HG02623 (cell line): ENCODE measurements around the gene PDE1A.

ENCODE experiments used
- ATAC-seq: cut with Tn5 transposase; IDR thresholded peaks from one replicate; pipeline ENCODE4 v1.9.1; 2021; ENCODE audit warnings: moderate library complexity; ENCODE audit not compliant: unreplicated experiment

Gene PDE1A

DNA sequence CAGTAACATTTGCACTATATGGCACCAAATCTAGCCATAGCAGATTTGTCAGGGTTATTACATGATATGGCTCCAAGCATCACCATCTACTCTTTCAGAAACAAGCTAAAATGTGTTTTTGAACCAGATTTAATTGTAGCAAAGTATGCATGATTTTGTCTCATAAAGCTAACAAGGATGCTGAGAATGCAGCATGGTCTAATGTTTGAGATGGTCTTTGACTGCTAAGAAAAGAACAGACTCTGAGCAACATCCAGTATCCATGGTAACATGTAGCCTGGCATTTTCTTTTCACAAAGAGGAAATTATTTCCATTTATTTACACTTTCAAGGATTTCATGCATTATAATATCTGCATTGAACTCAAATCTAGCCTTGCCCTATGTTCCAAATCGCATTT, 206.5 kb downstream of the PDE1A start:
- no peak for ATAC-seq

- ATAC-seq: no peak
Observed at GRCh38 chr2:182210669-182211068, 216.2 kb downstream of the PDE1A start.

DNA sequence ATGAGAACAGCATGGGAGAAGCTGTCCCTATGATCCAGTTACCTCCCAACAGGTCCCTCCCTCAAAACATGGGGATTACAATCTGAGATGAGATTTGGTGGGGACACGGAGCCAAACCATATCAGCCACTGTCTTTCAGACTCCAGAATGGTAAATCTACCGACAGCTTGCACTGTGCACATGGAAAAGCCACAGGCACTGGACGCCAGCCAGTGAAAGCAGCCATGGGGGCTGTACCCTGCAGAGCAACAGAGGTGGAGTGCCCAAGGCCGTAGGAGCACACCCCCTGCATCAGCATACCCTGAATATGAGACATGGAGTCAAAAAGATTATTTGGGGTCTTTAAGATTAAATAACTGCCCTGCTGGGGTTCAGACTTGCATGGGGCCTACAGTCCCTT, 218.4 kb downstream of the PDE1A start:
- no peak for ATAC-seq

DNA sequence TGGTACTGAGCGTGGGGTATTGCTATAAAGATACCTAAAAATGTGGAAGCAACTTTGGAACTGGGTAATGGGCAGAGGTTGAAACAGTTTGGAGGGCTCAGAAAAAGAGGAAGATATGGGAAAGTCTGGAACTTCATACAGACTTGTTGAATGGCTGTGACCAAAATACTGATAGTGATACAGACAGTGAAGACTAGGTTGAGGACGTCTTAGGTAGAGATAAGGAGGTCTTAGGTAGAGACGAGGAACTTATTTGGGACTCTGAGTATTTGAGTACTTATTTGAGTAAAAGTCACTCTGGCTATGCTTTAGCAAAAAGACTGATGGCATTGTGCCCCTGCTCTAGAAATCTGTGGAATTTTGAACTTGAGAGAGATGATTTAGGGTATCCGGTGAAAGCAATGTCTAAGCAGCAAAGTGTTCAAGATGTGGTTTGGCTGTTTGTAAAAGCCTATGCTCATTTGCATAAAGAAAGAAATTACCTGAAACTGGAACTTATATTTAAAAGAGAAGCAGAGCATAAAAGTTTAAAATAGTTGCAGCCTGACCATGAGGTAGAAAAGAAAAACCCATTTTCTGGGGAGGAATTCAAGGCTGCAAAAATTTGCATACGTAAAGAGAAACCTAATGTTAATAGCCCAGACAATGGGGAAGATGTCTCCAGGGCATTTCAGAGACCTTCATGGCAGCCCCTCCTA, 219.6 kb downstream of the PDE1A start:
- ATAC-seq: peak; percentile 75

- no peak for ATAC-seq
Observed at GRCh38 chr2:182197529-182197928, 229.3 kb downstream of the PDE1A start.

GRCh38 chr2:182193291-182193690, 233.5 kb downstream of the PDE1A start:
- no peak for ATAC-seq

GRCh38 chr2:182191061-182191460, 235.8 kb downstream of the PDE1A start:
- ATAC-seq: no peak

DNA sequence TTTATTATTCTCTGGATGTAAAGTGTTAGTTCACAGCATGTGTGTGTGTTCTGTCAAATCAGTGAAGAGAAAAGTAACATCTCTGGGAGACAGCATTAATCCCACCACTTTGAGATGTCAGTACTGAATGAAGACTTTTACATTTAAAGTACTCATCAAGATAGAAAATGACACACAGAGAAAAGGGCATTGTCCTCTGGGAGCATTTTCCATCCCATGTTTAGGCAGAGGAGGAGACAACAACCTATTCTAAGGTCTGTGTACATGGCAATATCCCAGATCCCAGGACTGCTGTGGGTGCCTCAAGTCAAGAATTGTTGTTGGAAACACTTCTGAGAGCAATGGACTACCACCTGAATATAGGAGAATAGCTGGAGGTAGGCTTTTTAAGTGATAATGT, 239.7 kb downstream of the PDE1A start:
- no peak for ATAC-seq

- ATAC-seq: peak; percentile 60
Observed at GRCh38 chr2:182186132-182186735, 240.6 kb downstream of the PDE1A start.

- no peak for ATAC-seq
Observed at GRCh38 chr2:182182436-182182835, 244.4 kb downstream of the PDE1A start.

GRCh38 chr2:182181381-182181780, 245.5 kb downstream of the PDE1A start:
- ATAC-seq: no peak

- no peak for ATAC-seq
Observed at GRCh38 chr2:182179176-182179575, 247.7 kb downstream of the PDE1A start.

- no peak for ATAC-seq
Observed at GRCh38 chr2:182173944-182174622, 252.8 kb downstream of the PDE1A start.

- ATAC-seq: no peak
Observed at GRCh38 chr2:182170341-182170740, 256.5 kb downstream of the PDE1A start.

DNA sequence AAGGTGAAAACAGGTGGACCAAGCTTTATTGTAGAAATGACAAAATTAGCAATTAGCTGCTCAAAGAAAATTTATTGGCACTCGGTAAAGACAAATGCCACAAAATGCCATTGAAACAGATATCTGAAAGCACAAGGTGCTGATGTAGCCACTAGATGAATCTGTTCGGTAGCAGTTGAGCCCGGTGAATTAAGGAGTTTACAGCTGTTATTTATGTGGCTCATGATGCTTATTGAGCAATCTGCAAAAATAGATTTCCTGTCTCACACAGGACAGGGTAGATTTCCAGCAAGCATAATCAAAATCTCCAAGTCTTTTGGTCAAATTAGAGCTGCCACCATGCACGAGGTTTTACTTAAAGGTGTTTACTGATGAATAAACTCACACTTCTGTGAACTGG, 259.0 kb downstream of the PDE1A start:
- no peak for ATAC-seq

DNA sequence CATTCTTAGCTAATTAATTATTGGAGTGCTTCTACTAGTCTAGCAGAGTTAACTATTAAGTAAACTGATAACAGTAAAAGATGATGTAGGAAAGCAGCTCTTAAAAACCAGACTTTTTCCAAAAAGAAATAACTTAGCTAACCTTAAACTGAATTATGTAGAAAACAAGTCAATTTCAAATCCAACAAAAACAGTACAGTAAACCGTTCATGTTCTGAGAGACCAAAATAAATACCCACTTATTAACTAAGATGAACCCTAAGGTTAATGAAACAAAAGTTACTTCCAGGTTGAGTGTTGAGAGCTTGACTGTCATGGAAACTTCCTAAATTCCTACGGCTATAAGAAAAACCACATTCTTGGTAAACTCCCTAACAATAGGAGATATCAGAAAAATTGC, 260.0 kb downstream of the PDE1A start:
- ATAC-seq: no peak

- ATAC-seq: no peak
Observed at GRCh38 chr2:182166406-182166805, 260.4 kb downstream of the PDE1A start.

- no peak for ATAC-seq
Observed at GRCh38 chr2:182165202-182165601, 261.6 kb downstream of the PDE1A start.

GRCh38 chr2:182164686-182165085, 262.1 kb downstream of the PDE1A start:
- no peak for ATAC-seq

GRCh38 chr2:182163878-182164277, 263.0 kb downstream of the PDE1A start:
- no peak for ATAC-seq

GRCh38 chr2:182148344-182148743, 278.5 kb downstream of the PDE1A start:
- no peak for ATAC-seq

GRCh38 chr2:182144776-182145165, 282.1 kb downstream of the PDE1A start:
- no peak for ATAC-seq
